Liver (tissue), 3 donors: ENCODE data around the gene ADAMTS20.

Experiments
- ATF3 ChIP-seq: IDR thresholded peaks from 2 replicates; pipeline ENCODE4 v1.6.1; 2016; ENCODE audit warnings: antibody characterized with exemption
- CTCF ChIP-seq: fragments of 150-350 bp; IDR thresholded peaks from 2 replicates; pipeline ENCODE4 v1.5.1; 2017; ENCODE audit warnings: improper control_type of control experiment, low read depth, low read length; ENCODE audit not compliant: missing input control
- GABPA ChIP-seq, 2 donors: IDR thresholded peaks in 1 of 2; conservative IDR thresholded peaks in 1 of 2; 2 replicates each; pipeline ENCODE4 v1.6.1; 2016; ENCODE audit warnings: antibody characterized with exemption in 2 of 2, mild to moderate bottlenecking in 1 of 2, moderate library complexity in 1 of 2
- MAX ChIP-seq: IDR thresholded peaks from 2 replicates; pipeline ENCODE4 v1.6.1; 2016; ENCODE audit warnings: antibody characterized with exemption
- NR2F2 ChIP-seq: IDR thresholded peaks from 2 replicates; pipeline ENCODE4 v1.6.1; 2016; ENCODE audit warnings: antibody characterized with exemption
- REST ChIP-seq: IDR thresholded peaks from 2 replicates; pipeline ENCODE4 v1.6.1; 2016; ENCODE audit warnings: antibody characterized with exemption, mild to moderate bottlenecking
- SP1 ChIP-seq: IDR thresholded peaks from 2 replicates; pipeline ENCODE4 v1.6.1; 2018; ENCODE audit warnings: antibody characterized with exemption, mild to moderate bottlenecking
- YY1 ChIP-seq: IDR thresholded peaks from 2 replicates; pipeline ENCODE4 v1.6.1; 2016; ENCODE audit warnings: antibody characterized with exemption, mild to moderate bottlenecking
- donor health status: healthy.
- donor health status: healthy.

GRCh38 chr12:43480591-43480990, 71.4 kb downstream of the ADAMTS20 start:
- TF ChIP-seq CTCF (no peak), SP1 (no peak), GABPA (IDR thresholded peaks at IDR 0.05 in 1 of 2, conservative IDR thresholded peaks at IDR 0.05 in 1 of 2) (no peak), REST (no peak), MAX (no peak), ATF3 (no peak), NR2F2 (no peak), YY1 (no peak)
